IMR-90 (cell line): ENCODE data around the gene USP6NL.

ENCODE experiments used
- CEBPB ChIP-seq: IDR thresholded peaks from 2 replicates; pipeline ENCODE4 v1.6.1; 2012; ENCODE audit warnings: low read depth, low read length, improper control_type of control experiment
- MAZ ChIP-seq: IDR thresholded peaks from 2 replicates; pipeline ENCODE4 v1.6.1; 2012; ENCODE audit warnings: low read depth, mild to moderate bottlenecking, low read length, improper control_type of control experiment, moderate library complexity, borderline replicate concordance
- POLR2A ChIP-seq: IDR thresholded peaks from 2 replicates; pipeline ENCODE4 v1.6.1; 2012; ENCODE audit warnings: mild to moderate bottlenecking, low read depth, low read length
- RCOR1 ChIP-seq: IDR thresholded peaks from 2 replicates; pipeline ENCODE4 v1.6.1; 2012; ENCODE audit warnings: mild to moderate bottlenecking, low read length, improper control_type of control experiment; ENCODE audit not compliant: insufficient replicate concordance
- RFX5 ChIP-seq: IDR thresholded peaks from 2 replicates; pipeline ENCODE4 v1.8.0; 2012; ENCODE audit warnings: low read depth, mild to moderate bottlenecking, low read length, moderate library complexity
- TF ChIP-seq, protein P1 (sequence below): conservative IDR thresholded peaks from 2 replicates; pipeline ENCODE4 v1.5.1; 2012; ENCODE audit warnings: mild to moderate bottlenecking, low read depth, low read length, improper control_type of control experiment

DNA sequence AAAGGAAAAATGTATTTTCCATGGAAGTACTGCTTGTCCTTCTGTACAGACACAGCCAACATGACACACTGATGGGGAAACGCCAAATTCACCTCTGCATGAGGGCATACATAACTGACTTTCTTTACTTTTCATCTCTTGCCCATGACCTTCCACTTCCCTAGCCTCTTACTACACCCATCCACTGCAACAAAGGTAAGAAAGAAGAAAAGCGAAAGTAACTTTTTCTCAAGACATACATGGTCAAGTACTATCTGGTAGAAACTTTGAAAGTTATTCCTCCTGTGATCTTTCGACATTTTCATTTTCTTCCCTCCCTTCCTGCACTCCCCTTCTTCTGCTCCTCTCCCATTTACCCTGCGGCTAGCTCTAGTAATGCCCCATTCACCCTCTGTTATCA, 130.8 kb downstream of the USP6NL start:
- TF ChIP-seq, protein P1, sequence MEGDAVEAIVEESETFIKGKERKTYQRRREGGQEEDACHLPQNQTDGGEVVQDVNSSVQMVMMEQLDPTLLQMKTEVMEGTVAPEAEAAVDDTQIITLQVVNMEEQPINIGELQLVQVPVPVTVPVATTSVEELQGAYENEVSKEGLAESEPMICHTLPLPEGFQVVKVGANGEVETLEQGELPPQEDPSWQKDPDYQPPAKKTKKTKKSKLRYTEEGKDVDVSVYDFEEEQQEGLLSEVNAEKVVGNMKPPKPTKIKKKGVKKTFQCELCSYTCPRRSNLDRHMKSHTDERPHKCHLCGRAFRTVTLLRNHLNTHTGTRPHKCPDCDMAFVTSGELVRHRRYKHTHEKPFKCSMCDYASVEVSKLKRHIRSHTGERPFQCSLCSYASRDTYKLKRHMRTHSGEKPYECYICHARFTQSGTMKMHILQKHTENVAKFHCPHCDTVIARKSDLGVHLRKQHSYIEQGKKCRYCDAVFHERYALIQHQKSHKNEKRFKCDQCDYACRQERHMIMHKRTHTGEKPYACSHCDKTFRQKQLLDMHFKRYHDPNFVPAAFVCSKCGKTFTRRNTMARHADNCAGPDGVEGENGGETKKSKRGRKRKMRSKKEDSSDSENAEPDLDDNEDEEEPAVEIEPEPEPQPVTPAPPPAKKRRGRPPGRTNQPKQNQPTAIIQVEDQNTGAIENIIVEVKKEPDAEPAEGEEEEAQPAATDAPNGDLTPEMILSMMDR = no peak
- TF ChIP-seq POLR2A (no peak), CEBPB (no peak), RCOR1 (no peak), RFX5 (no peak), MAZ (no peak)
